Vagina (tissue), 2 donors: ENCODE results near the gene ANK2. TPM values are rescaled to one million over a fixed set of nuclear protein-coding genes. Genes with fewer than 3 reads are reported as not detected.

ENCODE experiments used
- DNase-seq, 2 donors: peaks; one replicate each; pipeline ENCODE4 v3.0.0-alpha.2; 2017; ENCODE audit errors: extremely low spot score in 2 of 2
- H3K27ac ChIP-seq: fragments of 200-600 bp; sonication (generic); one replicate; pipeline ENCODE4 v1.5.1; 2019
- H3K27me3 ChIP-seq: fragments of 200-600 bp; sonication (generic); one replicate; pipeline ENCODE4 v1.5.1; 2019
- H3K36me3 ChIP-seq, 2 donors: fragments of 200-600 bp; sonication (generic); one replicate each; pipeline ENCODE4 v1.5.1; 2017 to 2019
- H3K4me1 ChIP-seq: fragments of 200-600 bp; sonication (generic); one replicate; pipeline ENCODE4 v1.5.1; 2019
- H3K4me3 ChIP-seq, 2 donors: fragments of 200-600 bp; sonication (generic); 1 replicate in 1 of 2; 2 replicates in 1 of 2; pipeline ENCODE4 v1.5.1; 2016 to 2019
- H3K9me3 ChIP-seq: fragments of 200-600 bp; sonication (generic); one replicate; pipeline ENCODE4 v1.5.1; 2019
- CTCF ChIP-seq, 3 experiments: fragments of 450-650 bp in 2 of 3; fragments of 200-600 bp in 1 of 3; sonication (generic) in 1 of 3; IDR thresholded peaks; one replicate each; pipeline ENCODE4 v1.5.1; 2017 to 2019; ENCODE audit warnings: antibody characterized with exemption in 3 of 3, mild to moderate bottlenecking in 2 of 3, moderate library complexity in 2 of 3
- POLR2A ChIP-seq, 2 donors: fragments of 450-650 bp; IDR thresholded peaks; one replicate each; pipeline ENCODE4 v1.6.1; 2017; ENCODE audit warnings: antibody characterized with exemption in 2 of 2, mild to moderate bottlenecking in 2 of 2, moderate library complexity in 2 of 2
- POLR2AphosphoS5 ChIP-seq, 2 donors: sonication (generic); formaldehyde crosslinking; IDR thresholded peaks; one replicate each; pipeline ENCODE4 v1.9.0; 2017; ENCODE audit warnings: antibody characterized with exemption in 2 of 2, mild to moderate bottlenecking in 2 of 2, low read depth in 1 of 2; ENCODE audit not compliant: insufficient read depth in 1 of 2
- intact Hi-C: fragments of 100-400 bp; cut with DNase I; formaldehyde crosslinking; loops from one replicate; pipeline ENCODE4 v1.15.1; 2023
- total RNA-seq: library from RNA; depleted of rRNA; stranded (reverse); fragments of >200 nt; gene quantifications from one replicate; pipeline ENCODE4 v1.2.3, GENCODE V29; 2016

ANK2 gene
- total RNA-seq, 1 donor from 2014 or later: 64.6 TPM

GRCh38 chr4:113080624-113081023 is 31.2 kb downstream of the ANK2 start:
- no peak for DNase-seq
- no peaks in the 10 kb centered on the region for H3K27me3 ChIP-seq
- no peaks in the 10 kb centered on the region for H3K4me1 ChIP-seq
- H3K36me3 ChIP-seq: no peaks in the 10 kb centered on the region
- no peak for TF ChIP-seq CTCF (IDR thresholded peaks at IDR 0.05)
- TF ChIP-seq POLR2A (IDR thresholded peaks at IDR 0.05): no peak
- TF ChIP-seq POLR2AphosphoS5 (IDR thresholded peaks at IDR 0.05; ENCODE audit: insufficient read depth in 1 of 2, low read depth in 1 of 2): no peak
- no peak overlapping the region for H3K27ac ChIP-seq
- H3K4me3 ChIP-seq: no peak overlapping the region
- intact Hi-C loops: no loop called here
- H3K9me3 ChIP-seq: no peaks in the 10 kb centered on the region

- no peaks in the 10 kb centered on the region for H3K4me1 ChIP-seq
- intact Hi-C loops: no loop called here
- no peak for DNase-seq
- no peak overlapping the region for H3K27ac ChIP-seq
- H3K9me3 ChIP-seq: no peaks in the 10 kb centered on the region
- no peaks in the 10 kb centered on the region for H3K27me3 ChIP-seq
- no peak overlapping the region for H3K4me3 ChIP-seq
- TF ChIP-seq CTCF (IDR thresholded peaks at IDR 0.05): no peak
- no peak for TF ChIP-seq POLR2AphosphoS5 (IDR thresholded peaks at IDR 0.05; ENCODE audit: insufficient read depth in 1 of 2, low read depth in 1 of 2)
- TF ChIP-seq POLR2A (IDR thresholded peaks at IDR 0.05): no peak
- no peaks in the 10 kb centered on the region for H3K36me3 ChIP-seq
Observed at GRCh38 chr4:113083346-113083745, 33.9 kb downstream of the ANK2 start.

- H3K27me3 ChIP-seq: no peaks in the 10 kb centered on the region
- no peaks in the 10 kb centered on the region for H3K4me1 ChIP-seq
- no peak for DNase-seq
- no peak for TF ChIP-seq POLR2A (IDR thresholded peaks at IDR 0.05)
- no peak for TF ChIP-seq CTCF (IDR thresholded peaks at IDR 0.05)
- no peak for TF ChIP-seq POLR2AphosphoS5 (IDR thresholded peaks at IDR 0.05; ENCODE audit: insufficient read depth in 1 of 2, low read depth in 1 of 2)
- H3K27ac ChIP-seq: no peak overlapping the region
- H3K36me3 ChIP-seq: no peaks in the 10 kb centered on the region
- no peak overlapping the region for H3K4me3 ChIP-seq
- H3K9me3 ChIP-seq: no peaks in the 10 kb centered on the region
- intact Hi-C loops: no loop called here
Observed at GRCh38 chr4:113086172-113086695, 36.8 kb downstream of the ANK2 start.

GRCh38 chr4:113088050-113088449 is 38.6 kb downstream of the ANK2 start:
- no peak for DNase-seq
- no peaks in the 10 kb centered on the region for H3K27me3 ChIP-seq
- no peak for TF ChIP-seq CTCF (IDR thresholded peaks at IDR 0.05)
- TF ChIP-seq POLR2A (IDR thresholded peaks at IDR 0.05): no peak
- TF ChIP-seq POLR2AphosphoS5 (IDR thresholded peaks at IDR 0.05; ENCODE audit: insufficient read depth in 1 of 2, low read depth in 1 of 2): no peak
- no peaks in the 10 kb centered on the region for H3K9me3 ChIP-seq
- no peak overlapping the region for H3K4me3 ChIP-seq
- H3K36me3 ChIP-seq: no peaks in the 10 kb centered on the region
- intact Hi-C loops: no loop called here
- no peaks in the 10 kb centered on the region for H3K4me1 ChIP-seq
- no peak overlapping the region for H3K27ac ChIP-seq

GRCh38 chr4:113090954-113091353 is 41.5 kb downstream of the ANK2 start:
- TF ChIP-seq POLR2A (IDR thresholded peaks at IDR 0.05) (no peak), POLR2AphosphoS5 (IDR thresholded peaks at IDR 0.05; ENCODE audit: insufficient read depth in 1 of 2, low read depth in 1 of 2) (no peak), CTCF (IDR thresholded peaks at IDR 0.05) (no peak)

More at GRCh38 chr4:113090954-113091353, 41.5 kb downstream of the ANK2 start:
- Histone ChIP-seq H3K27ac (no peak overlapping the region), H3K27me3 (no peaks in the 10 kb centered on the region), H3K9me3 (no peaks in the 10 kb centered on the region), H3K4me3 (no peak overlapping the region), H3K4me1 (no peaks in the 10 kb centered on the region), H3K36me3 (no peaks in the 10 kb centered on the region)
- intact Hi-C loops: no loop called here
- no peak for DNase-seq
